Left renal cortex interstitium (tissue), 4 donors: Measurements from ENCODE around the gene CD86. TPM values are rescaled to one million over a fixed set of nuclear protein-coding genes. Genes with fewer than 3 reads are reported as not detected.

ENCODE experiments used
- DNase-seq, 4 donors: peaks; one replicate each; pipeline ENCODE4 v3.0.0-alpha.2; 2013; ENCODE audit warnings: low read depth in 4 of 4, low spot score in 2 of 4, missing footprints in 1 of 4
- polyA plus RNA-seq, 4 donors: library from polyadenylated mRNA; unstranded; fragments of 120-200 nt; gene quantifications; one replicate each; pipeline ENCODE4 v1.2.1, GENCODE V29; 2013; ENCODE audit not compliant: insufficient read length in 4 of 4

The CD86 gene
- polyA plus RNA-seq, 4 donors: 1.7 to 2.5 (median 2.0) TPM

DNA sequence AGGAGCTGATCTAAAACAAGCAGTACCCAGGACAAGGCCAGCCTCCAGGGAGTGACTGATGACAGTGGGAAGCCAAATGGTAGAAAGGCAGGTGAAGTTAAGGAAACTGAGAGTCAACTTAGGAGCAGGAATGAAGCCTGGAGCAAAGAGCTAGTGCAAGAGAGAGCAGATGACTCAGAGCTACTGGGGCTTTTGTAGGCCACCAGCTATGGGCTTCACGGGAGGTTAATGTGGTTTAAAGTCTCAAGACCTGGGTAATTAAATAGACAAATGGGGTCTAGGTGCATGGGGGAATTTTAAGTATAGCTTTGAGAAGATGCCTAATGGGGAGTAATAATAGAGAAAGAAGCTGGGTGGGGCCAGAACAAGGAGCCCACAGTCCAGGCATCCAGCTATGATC, 3.1 kb downstream of the CD86 start:
- no peak for DNase-seq

DNA sequence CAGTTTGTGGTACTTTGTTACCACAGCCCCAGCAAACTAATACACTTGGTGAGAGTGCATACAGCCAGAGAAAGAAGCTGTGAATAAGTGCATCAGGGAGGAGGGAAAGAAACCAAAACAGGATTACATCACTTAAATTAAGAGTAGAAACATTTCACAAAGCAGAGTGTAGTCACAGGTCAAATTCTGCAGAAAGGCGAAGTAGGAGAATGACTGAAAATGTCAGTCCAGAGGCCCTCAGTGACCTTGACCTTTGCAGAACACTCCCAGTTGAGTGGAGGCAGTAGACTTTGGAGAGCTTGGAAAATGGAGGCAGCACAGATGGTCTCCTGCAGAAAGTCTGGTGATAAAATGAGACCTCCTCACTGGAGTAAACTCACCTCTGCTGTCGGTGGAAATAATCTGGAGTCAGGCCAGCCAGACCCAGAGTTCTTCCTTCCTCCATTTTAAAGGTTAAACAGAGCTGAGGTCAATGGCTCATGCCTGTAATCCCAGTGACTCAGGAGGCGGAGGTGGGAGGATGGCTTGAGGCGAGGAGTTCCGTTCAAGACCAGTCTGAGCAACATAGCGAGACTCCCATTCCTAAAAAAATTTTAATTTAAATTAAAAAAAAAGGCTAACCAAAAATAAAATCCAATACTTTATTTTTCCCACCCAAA, 5.0 kb downstream of the CD86 start:
- no peak for DNase-seq

DNA sequence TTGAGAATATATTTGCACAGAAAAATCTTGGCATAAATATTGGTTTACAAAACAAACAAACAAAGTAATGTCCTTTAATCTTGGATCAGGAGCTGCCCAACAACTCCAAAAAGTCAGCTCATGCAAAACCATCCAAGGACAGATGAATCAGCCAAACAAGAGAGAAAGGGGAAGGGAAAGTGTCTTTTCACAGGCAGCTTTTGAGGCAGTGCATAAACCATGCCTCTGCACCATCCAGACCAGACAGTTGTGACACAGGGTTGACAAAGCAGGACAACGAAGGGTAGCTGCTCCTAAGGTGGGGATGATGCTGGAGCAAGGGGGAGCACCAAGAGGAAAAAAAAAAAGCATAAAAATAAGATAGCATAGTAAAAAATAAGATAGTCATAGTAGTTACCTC, 8.7 kb downstream of the CD86 start:
- no peak for DNase-seq

DNA sequence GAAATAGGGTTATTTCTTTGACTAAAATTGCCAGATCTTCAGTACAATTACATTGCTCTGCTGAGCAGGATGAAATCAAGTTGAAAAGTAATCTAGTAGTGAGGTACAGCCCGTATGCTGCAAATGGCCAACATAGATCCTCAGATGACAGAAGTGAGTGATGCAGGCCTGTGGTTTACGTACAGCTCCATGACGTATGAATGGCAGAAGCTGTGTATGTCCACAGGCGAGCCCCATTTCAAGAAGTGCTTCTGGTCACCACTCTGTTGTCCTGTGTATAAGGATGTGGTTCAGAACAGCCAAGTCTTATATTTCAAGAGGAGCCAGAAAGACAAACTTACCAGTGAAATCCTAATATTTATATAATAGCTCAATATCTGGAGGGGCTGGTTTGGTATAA, 9.2 kb downstream of the CD86 start:
- no peak for DNase-seq

DNA sequence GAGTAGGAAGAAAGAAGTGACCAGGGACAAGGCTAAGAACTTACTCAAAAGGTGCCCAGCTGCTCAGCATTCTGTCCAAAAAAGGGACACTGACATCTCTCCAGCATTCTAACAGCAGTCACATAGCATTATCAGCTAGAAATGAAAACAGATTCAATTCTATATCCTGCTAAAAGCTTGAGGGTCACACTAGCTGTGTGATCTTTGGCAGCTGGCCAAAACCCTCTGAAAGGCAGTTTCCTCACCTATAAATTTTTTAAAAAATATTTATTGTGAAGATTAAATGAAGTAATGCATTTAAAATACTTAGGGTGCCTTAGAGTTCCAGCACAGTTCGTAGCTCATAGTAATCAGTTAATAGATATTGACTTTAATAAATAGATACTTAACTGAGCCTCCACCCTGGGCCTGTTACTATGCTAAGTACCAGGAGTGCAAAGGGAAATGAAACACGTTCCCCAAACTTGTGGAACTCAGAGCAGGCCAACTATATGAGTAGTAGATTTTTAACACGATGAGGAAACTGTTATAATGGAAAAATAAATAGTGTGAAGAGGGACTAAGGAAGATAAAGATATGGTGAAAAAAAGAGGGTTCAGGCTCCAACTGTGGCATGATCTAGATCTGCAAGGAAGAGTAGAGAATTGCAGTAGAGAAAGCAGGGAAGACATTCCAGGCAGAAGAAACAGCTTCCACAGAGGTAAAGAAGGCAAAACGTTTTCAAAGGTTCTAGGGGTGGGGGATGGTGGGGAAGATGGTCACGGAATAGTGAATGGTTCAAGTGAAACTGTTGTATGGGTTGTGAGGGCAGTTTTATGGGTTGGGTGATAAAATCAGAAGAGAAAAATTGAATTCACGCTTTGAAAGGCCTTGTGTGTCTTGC, 11.4 kb downstream of the CD86 start:
- no peak for DNase-seq

DNA sequence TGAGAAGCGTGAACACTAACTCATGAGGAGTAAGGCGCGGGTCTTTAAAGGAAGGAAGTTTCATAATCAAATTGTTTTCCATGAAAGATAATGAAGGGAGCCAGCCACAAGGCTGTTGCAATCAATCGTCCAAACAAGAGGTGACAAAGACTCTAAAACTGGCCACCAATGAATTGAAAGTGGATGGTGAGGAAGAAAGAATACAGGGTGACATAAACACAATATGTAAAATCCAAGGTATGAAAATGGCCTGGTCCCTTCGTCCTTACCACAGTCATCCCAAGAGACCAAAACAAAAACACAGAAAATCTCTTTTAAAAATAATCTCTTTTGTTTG, 12.0 kb downstream of the CD86 start:
- no peak for DNase-seq

DNA sequence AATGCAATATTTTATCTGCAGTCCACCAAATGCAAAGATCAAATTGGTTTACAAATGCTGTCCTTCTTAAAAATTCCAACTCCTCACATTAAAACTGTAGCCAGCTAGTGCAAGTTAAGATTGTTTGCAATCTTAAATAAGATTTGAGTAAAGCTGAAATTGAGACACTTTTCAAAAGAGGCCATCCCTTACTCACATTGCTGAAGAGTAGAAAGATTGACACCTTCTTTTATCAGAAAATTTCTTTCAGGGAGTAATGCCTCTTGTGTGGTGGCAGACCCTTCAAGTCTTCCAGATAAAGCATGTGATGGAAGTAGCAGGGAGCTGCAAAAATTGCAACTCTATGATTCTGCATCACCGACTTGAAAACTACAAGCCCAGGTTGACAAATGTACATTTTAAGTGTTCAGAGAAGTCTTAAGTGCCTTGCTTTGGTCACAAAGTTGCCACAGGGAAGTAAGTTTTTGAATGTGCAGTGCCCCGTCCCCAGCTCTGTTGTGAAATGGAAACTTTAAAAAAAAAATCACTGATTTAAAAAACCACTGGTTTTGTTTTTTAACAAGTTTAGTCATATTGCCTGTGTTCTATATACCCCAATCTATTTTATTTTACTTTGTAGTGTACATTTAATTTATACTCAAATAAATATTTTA, 12.6 kb downstream of the CD86 start:
- DNase-seq: no peak

DNA sequence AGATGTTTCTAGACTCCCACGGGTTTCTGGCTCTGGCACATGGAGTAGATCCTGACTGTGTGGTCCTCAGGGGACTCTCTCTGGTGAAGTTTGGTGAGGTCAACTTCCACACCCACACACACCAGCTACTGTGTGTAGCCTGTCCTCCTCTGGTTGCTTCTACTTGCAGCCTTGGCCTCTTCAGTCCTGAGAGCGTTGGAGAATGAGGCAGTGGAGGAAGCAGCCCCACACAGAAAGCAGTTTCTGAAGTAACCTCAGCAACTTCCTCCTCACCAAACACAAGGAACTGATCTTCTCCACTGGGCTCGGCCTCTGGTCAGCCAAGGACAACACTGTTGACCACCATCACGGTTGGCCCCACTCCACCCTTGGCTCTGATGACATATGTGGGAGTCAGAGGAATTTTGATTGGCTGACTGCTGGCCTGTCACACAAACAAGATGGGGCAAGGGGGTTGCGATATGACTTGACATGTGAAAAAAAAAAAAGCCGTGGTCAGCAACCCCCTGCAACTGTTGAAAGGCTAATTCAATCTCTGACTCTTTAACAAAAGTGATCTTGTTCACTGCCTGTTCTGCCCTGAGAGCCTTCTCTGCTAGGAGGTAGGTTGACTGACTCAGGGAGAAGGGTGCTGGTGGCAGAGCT, 19.6 kb downstream of the CD86 start:
- no peak for DNase-seq

DNA sequence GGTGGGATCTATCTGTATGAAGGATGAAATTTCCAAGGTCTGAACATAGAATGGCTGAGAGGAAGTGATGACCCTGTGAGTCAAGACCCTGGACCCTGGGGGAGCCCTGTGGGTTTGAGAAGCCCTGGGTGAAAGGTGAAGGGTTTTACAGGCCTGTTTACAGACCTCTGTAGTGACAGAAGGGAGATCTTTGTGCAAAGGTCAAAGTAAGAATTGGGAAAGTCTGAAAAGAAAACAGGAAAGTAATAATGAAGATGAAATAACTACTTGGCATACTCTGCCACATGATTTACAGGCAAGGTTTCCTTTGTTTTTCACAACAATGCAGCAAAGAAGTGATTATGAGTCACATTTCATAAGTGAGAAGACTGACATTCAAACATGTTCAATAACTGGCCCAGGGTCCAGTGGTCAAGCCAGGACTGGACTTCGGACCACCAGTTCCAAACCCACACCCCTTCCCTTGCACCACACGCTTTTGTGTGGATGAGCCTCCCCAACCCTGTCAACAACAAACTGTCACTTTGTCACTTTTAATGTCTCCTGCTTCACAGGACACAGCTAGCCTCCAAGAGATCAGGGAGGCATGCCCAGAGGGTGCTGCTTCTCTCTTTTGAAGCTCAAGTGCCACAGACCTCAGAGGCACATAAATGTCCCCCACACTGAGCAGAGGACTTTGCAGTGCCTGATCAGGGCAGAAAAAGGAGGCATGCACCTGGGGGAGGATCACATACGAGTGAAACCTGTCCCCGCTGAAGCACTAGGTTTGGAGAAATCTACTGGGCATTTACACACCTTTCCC, 21.5 kb downstream of the CD86 start:
- no peak for DNase-seq

DNA sequence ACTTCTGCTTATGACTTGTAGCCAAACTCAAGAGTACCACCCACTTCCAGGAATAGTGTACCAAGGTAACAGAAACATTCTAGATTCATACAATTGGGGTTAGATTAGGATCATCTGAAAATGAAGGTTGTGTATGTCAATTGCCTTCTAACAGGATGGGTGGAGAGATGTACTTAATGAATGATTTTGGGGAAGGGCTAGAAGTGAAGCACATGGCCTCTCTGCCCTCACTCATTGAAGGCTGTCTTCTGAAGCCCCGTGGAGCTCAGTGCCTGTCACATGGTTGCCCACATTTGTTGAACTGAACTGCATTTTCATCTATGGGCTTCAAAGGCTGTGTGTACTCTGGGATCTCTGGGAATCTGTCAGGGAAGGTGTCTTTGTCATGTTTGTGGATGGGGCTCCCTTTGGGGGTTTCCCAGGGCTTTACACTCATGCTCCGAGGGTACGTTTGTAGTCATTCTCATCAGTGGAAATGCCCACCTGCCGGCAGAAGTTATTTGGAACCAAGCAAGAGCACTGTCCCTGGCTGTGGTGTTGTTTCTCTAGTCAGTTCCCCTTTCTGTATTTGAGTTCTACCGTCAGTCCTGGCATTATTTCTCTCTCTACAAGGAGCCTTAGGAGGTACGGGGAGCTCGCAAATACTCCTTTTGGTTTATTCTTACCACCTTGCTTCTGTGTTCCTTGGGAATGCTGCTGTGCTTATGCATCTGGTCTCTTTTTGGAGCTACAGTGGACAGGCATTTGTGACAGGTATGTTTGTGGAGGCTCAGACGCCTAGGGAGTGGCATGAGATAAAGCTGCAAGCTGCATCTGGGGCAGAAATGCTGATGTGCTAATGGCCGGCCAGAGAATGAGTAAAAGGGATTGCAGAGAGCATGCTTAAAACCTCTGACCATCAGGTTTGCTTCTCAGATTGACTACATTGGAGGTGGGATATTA, 22.4 kb downstream of the CD86 start:
- DNase-seq: no peak

DNA sequence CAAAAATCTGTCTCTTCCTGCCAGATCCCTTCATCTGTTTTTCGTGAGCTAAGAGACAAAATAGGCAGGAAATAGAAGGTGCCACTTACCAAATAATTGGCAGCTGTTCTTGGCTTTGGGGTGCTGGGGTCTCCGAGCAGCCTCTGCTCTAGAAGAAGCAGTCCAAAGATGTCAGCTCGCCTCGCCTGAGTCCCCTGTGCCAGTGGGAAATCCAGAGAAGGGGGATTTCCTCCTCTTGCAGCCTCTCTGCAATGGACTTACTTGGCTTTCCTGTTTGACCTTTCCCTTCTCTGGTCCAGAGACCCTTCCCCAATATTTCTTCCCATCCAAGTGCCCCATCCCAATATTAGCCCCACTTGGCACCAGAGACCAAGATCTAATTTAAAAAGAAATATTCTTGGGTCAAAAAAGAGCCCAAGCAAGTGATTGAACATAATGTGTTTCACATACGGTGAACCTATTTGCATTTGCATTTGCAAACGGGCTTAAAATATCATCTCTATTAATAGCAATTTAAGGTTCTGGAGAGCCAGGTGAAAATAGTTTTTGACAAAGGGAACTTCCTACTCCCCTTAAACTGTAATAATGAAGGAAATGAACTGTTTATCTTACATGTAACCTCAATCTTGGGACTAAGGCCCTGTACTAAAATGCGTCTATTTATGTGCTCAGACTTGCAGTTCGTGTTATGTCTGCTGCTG, 23.2 kb downstream of the CD86 start:
- no peak for DNase-seq

DNA sequence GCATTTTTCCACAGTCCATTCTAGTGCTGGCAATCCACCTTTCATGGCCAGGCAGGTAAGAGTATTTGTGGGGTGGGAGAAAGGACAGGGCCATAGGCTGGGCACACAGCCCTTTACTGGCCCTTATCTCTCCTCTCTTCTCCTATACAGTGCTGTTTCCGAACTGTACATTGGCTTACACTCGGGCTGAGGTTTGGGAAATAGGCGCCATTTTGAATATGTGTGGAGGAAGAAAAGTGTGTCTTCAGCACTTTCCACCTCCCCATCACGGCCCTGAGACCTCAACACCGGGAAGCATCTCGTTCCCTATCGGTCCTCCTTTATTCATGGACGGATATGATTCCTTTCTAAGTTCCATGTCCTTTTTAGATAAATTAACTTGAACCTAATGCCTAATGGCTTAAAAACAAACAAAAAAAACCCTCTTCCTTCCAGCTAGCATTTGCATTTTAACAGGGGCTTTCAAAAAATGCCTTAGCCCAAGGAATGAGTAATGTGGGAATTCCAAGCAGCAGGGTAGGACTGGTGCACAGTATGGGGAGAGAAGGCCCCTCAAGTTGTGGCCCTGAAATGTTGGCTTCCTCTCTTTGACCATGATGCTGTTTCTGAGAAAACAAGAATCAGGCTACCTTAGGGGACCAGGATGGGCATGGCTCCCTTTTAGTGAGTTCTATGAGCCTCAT, 24.5 kb downstream of the CD86 start:
- DNase-seq: no peak

DNA sequence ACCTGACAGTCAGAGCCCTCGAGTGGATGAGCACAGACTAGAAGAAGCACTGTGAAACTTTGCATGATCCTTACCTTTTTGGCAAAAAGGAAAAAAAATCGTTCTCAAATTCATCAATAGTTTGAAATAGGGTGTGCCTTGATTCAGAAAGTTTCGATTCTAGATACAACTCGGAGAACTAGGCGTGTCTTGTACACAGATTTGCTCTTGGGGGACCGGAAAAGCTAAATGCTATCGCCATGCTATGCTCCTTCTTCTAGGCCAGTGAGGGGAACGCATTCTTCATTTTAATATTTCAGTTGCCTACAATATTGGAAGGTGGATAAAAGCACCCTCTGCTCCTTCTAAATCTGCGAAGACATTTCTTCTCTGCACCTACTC, 25.0 kb downstream of the CD86 start:
- no peak for DNase-seq

DNA sequence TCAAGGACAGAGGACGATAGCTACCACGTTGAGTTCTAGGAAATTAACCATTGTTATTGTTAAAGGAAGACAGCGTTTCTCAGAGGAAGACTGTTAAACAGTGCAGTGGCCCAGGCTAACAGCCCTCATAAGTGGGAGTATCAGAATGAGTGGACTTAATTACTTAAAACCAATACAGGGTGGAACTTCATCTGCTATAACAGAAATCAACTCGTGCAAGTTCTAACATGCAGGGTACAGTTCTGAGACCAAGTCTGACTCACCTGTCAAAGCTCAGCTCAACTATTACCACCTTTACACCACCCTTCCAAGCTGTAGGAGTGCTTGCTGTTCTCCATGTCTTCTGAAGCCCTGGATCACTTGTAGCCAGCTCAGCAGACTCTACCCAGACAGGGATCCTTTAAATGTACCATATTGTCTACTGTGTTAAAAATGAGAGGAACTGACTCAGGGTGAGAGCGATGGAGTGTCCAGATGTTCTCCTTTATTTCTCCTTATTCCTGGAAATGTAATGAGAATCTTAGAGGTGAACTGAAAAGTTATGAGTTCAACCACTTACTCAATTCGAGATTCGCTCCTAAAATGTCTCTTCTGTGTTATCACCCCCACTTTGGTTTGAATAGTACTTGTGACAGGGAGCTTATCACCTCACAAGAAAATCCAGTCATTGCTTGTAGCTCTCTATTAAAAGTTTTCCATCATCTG, 26.5 kb downstream of the CD86 start:
- DNase-seq: no peak

DNA sequence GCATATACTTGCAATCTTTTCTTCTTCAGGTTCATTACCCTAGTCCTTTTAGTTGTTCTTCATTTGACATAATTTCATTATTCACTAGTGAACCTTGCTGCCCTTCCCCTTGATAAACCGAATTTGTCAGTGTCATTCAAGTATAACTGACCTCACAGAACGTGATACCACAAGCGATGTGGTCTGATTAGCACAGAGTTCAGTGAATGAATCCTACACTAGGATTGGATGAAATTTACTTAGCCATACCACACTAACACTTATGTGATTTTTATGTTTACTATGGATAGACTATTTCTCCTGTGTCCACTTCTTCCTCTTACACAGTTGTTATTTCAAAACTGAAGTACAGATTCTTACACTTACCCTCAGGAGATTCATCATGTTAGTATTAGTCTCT, 27.2 kb downstream of the CD86 start:
- DNase-seq: no peak

DNA sequence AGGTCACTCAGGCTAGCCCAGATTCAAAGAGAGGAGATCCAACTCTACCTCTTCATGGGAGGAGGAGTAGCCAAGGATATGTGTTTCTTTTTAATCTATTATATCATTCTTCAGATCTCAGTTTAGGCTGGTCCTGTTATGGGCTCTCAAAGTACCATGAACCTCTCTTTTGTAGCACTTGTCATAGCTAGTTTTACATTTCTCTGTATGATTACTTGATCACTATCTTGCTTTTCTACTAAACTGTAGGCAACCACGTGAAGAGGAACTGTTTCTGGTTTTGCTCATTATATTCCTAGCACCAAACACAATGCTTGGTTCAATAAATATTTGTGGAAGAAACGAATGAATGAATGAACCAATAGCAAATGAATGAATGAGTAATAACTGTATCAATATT, 29.6 kb downstream of the CD86 start:
- DNase-seq: no peak

DNA sequence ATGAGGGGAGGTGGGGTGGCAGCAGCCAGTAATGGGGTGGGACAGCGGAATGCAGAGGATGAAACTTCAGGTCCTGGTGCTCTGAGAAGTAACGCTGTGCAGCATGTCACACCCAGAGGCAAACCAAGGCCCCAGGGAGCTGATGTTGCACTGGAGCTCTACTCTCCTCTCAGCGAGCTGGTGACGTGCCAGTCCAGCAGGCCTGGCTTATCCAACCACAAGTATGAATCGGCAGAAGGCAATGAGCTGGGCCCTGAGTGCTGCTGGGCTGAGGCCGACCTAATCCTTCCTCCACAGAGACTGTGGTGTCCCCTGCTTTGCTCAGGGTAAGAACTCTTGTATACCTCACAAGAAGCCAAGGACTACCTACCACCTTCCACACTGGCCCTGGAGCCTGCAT, 30.5 kb downstream of the CD86 start:
- DNase-seq: no peak

DNA sequence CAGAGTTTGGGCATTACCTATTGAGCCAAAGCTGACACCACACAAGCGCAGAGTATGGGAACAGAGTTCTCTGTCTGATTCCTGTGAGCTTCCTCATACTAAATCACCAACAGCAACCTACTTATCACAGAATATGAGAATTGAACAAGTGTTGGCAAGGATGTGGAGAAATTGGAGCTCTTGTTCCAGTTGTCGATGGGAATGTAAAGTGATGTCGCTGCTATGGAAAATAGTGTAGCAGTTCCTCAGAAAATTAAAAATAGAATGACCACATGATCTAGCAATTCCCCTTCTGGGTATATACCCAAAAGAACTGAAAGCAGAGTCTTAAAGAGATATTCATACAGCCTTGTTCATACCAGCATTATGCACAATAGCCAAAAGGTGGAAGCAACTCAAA, 33.4 kb downstream of the CD86 start:
- no peak for DNase-seq
